ENCODE data around the gene SGPL1.

SGPL1 gene

DNA sequence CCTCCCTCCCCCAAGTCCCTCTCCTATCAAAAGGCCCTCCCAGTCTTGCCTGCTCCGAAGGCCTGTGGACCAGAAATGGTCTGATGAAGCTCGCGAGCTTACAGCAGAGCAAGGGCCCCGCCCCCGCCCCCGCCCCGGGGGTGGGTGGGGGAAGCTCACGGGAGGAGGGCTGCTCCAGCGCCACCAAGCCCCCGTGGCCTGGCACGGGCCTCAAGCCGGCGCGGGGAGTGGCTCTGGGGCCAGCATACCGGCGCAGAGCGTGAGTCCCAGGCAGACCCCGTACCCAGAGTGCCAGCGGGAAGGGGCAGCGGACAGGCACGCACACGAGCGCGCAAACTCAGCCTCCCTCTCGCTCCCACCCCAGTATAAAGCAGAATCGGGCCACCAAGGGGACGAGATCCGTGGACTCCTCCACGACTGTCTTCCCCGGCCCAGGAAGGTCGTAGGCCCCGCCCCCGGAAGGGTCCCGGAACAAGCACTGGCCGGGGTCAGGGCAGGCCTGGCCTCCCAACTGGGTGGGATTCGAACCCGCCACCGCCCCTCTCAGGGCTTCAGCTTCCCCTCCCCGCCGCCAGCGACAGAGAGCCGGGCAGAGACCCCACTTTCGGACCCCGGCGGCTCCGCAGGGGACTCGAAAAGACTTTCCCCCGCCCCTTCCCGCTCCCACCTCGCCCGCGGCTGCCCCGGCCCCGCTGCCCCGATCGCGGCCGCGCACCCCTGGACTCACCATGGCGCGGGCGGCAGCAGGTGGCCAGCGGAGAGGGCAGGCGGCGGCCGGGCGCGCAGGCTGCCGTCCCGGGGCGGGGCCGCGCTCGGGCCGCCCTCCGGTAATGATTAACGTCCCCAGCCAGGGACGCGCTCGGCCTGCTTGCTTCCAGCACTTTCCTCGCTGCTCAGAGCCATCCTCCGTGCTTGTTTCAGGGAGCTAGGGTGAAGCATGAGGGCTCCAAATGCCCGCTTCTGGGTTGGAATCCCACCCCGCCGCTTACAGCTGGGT lies 72.4 kb downstream of the SGPL1 start, which contains the start of gene PCBD1:
TSS of gene PCBD1 (minus strand) at position 762 of the 997 bp plus-strand sequence. CDS start at position 730, 32 bp downstream.
- Histone ChIP-seq H3K9me3 (no peaks in the 10 kb centered on the region), H3K27me3 (no peaks in the 10 kb centered on the region), H3K36me3 (peaks cover 7 to 27% (median 21%) of the 10 kb centered on the region in 3 donors), H3K27ac (peak within 1 kb of the TSS; percentile 89 to 99), H3K4me3 (peak within 1 kb of the TSS; percentile 71 to 93), H3K4me1 (peaks cover 0 to 15% (median 8%) of the 10 kb centered on the region in 4 donors)
- intact Hi-C loops (cut with DNase I; ENCODE audit: low total_unique reads), result no loop called here
- TF ChIP-seq, protein P1, sequence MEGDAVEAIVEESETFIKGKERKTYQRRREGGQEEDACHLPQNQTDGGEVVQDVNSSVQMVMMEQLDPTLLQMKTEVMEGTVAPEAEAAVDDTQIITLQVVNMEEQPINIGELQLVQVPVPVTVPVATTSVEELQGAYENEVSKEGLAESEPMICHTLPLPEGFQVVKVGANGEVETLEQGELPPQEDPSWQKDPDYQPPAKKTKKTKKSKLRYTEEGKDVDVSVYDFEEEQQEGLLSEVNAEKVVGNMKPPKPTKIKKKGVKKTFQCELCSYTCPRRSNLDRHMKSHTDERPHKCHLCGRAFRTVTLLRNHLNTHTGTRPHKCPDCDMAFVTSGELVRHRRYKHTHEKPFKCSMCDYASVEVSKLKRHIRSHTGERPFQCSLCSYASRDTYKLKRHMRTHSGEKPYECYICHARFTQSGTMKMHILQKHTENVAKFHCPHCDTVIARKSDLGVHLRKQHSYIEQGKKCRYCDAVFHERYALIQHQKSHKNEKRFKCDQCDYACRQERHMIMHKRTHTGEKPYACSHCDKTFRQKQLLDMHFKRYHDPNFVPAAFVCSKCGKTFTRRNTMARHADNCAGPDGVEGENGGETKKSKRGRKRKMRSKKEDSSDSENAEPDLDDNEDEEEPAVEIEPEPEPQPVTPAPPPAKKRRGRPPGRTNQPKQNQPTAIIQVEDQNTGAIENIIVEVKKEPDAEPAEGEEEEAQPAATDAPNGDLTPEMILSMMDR (IDR thresholded peaks at IDR 0.05), result peak in 1 of 2 experiments; percentile 6
- DNase-seq, result peak; percentile 77 to 90

DNA sequence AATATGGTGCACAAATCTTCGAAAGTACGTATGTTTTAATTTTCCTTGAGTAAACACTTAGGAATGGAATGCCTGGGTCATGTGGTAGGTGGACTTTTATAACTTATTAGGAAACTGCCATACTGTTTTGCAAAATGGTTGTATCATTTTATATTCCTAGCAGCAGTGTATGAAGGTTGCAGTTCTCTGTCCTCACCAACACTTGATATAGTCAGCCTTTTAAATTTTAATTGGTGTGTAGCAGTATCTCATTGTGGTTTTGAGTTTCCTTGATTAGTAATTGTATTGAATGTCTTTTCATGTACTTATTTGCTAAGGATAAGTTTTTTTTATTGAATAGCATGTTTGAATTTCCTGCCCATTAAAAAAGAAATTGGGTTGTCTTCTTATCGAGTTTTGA lies 73.5 kb downstream of the SGPL1 start:
- Histone ChIP-seq H3K36me3 (peaks cover 0 to 15% (median 12%) of the 10 kb centered on the region in 3 donors), H3K4me1 (peaks cover 0 to 15% (median 8%) of the 10 kb centered on the region in 4 donors), H3K27ac (peak overlapping the region in 1 of 2 donors; percentile 99), H3K4me3 (no peak overlapping the region), H3K9me3 (no peaks in the 10 kb centered on the region), H3K27me3 (no peaks in the 10 kb centered on the region)
- intact Hi-C loops (cut with DNase I; ENCODE audit: low total_unique reads), result no loop called here
- no peak for DNase-seq
- TF ChIP-seq, protein P1 (IDR thresholded peaks at IDR 0.05), result no peak

DNA sequence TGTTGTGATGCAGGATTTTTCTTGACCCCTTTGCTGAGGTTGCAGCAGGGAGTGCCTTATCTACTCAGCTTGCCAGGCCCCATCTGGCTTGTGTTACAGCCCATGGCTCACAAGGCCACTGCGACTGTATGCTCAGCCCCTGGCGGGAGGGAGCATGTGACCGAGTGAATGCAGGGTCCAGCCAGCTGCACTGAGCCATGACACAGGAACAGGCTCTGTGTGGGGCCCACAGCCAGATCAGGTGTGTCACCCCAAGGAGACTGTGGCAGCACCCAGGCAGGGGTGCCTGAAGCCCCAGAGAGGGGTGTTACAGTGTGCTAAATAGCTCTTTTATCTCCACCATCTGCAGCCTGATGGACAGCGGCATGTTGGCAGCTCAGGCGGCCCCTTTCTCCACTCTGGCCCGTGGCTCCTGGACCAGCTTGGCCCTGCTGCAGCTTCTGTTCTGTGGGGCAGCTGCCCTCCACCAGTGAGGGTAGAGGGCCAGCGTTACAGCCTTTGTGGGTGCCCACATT lies 75.2 kb downstream of the SGPL1 start:
- no peak for DNase-seq
- H3K9me3 ChIP-seq, result no peaks in the 10 kb centered on the region
- H3K27me3 ChIP-seq, result no peaks in the 10 kb centered on the region
- H3K27ac ChIP-seq, result no peak overlapping the region
- H3K36me3 ChIP-seq, result no peaks in the 10 kb centered on the region
- peaks cover 0 to 15% (median 8%) of the 10 kb centered on the region in 4 donors for H3K4me1 ChIP-seq
- TF ChIP-seq, protein P1 (IDR thresholded peaks at IDR 0.05), result no peak
- intact Hi-C loops (cut with DNase I; ENCODE audit: low total_unique reads), result no loop called here
- no peak overlapping the region for H3K4me3 ChIP-seq

DNA sequence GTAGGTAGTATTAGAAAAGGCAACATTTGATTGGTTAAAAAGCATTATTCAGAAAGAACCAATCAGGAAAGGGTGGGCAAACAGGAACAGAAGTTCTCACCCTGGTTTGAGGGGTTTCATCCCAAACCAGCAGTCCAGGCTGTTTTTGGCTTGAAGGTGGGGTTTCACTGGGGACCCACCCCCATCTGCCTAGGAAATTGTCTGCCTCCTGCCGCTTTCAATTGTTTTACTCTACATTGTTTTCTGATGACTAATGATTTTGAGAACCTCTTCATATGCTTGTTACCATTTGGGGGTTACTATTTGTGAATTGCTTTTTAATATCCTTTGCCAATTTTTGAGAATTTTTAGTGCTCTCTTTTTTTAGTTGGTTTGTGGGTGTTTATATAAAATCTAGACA lies 75.9 kb downstream of the SGPL1 start:
- no peak for DNase-seq
- peaks cover 0 to 15% (median 8%) of the 10 kb centered on the region in 4 donors for H3K4me1 ChIP-seq
- TF ChIP-seq, protein P1 (IDR thresholded peaks at IDR 0.05), result no peak
- no peak overlapping the region for H3K27ac ChIP-seq
- intact Hi-C loops (cut with DNase I; ENCODE audit: low total_unique reads), result no loop called here
- H3K36me3 ChIP-seq, result no peaks in the 10 kb centered on the region
- H3K27me3 ChIP-seq, result no peaks in the 10 kb centered on the region
- H3K9me3 ChIP-seq, result no peaks in the 10 kb centered on the region
- H3K4me3 ChIP-seq, result no peak overlapping the region

DNA sequence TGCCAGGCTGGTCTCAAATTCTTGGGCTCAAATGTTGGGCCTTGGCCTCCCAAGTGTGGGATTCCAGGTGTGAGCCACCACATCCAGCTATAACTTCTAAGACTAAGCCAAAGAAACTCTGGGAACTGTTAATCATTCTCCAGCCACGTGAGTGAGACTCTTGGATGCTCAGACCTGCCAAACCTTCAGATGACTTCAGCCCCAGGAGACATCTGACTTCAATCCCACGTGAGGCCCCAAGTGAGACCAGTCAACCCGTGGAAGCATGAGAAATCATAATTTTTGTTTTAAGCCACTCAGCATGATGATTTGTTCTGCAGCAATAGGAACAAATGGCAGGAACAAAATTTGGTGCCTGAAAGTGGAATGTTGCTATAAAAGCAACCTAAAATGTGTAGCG lies 76.9 kb downstream of the SGPL1 start:
- no peak overlapping the region for H3K4me3 ChIP-seq
- TF ChIP-seq, protein P1 (IDR thresholded peaks at IDR 0.05), result no peak
- no peaks in the 10 kb centered on the region for H3K27me3 ChIP-seq
- intact Hi-C loops (cut with DNase I; ENCODE audit: low total_unique reads), result no loop called here
- peaks cover 0 to 9% (median 5%) of the 10 kb centered on the region in 4 donors for H3K4me1 ChIP-seq
- H3K9me3 ChIP-seq, result no peaks in the 10 kb centered on the region
- DNase-seq, result no peak
- no peaks in the 10 kb centered on the region for H3K36me3 ChIP-seq
- H3K27ac ChIP-seq, result no peak overlapping the region

All from tibial artery (tissue), 4 donors.